Astrocyte (in vitro differentiated cells and primary cell): ENCODE results near the gene CAMKMT. TPM values are rescaled to one million over a fixed set of nuclear protein-coding genes. Genes with fewer than 3 reads are reported as not detected.

Experiments
- DNase-seq: peaks from one replicate; pipeline ENCODE4 v3.0.0-alpha.2; 2010; ENCODE audit warnings: low read depth
- FAIRE-seq: peaks from 2 replicates; lab custom pipeline; 2011; peaks lifted over from hg19 to GRCh38; lab: Jason Lieb, UNC
- H2AFZ ChIP-seq: 2 replicates; pipeline ENCODE4 v1.6.0; 2012; ENCODE audit warnings: low read depth, low read length, inconsistent platforms
- H3K27ac ChIP-seq: 2 replicates; pipeline ENCODE4 v1.5.1; 2011; ENCODE audit warnings: low read depth, low read length, inconsistent platforms
- H3K27me3 ChIP-seq: 2 replicates; pipeline ENCODE4 v1.6.0; 2011; ENCODE audit warnings: low read length, inconsistent platforms; ENCODE audit not compliant: insufficient read depth
- H3K36me3 ChIP-seq: 2 replicates; pipeline ENCODE4 v1.5.1; 2011; ENCODE audit warnings: low read length, inconsistent platforms; ENCODE audit not compliant: insufficient read depth
- H3K4me1 ChIP-seq: 2 replicates; pipeline ENCODE4 v1.5.1; 2011; ENCODE audit warnings: low read length, inconsistent platforms; ENCODE audit not compliant: insufficient read depth
- H3K4me2 ChIP-seq: 2 replicates; pipeline ENCODE4 v1.6.0; 2012; ENCODE audit warnings: low read length, inconsistent platforms
- H3K4me3 ChIP-seq: 2 replicates; pipeline ENCODE4 v1.5.1; 2011; ENCODE audit warnings: low read depth, mild to moderate bottlenecking, low read length, inconsistent platforms; ENCODE audit not compliant: insufficient read depth
- H3K79me2 ChIP-seq: 2 replicates; pipeline ENCODE4 v1.6.0; 2012; ENCODE audit warnings: mild to moderate bottlenecking, low read length, inconsistent platforms; ENCODE audit not compliant: insufficient read depth
- H3K9ac ChIP-seq: 2 replicates; pipeline ENCODE4 v1.6.0; 2012; ENCODE audit warnings: mild to moderate bottlenecking, low read length, inconsistent platforms
- H3K9me3 ChIP-seq: 2 replicates; pipeline ENCODE4 v1.5.1; 2012; ENCODE audit warnings: low read depth, mild to moderate bottlenecking, low read length, inconsistent platforms; ENCODE audit not compliant: insufficient read depth
- H4K20me1 ChIP-seq: 2 replicates; pipeline ENCODE4 v1.6.0; 2012; ENCODE audit warnings: low read length, inconsistent platforms; ENCODE audit not compliant: insufficient read depth
- H3K27ac Mint-ChIP-seq: one replicate; pipeline ENCODE4 v1.8.0; 2021; ENCODE audit warnings: mild to moderate bottlenecking, mixed read lengths; ENCODE audit not compliant: unreplicated experiment
- H3K27me3 Mint-ChIP-seq: one replicate; pipeline ENCODE4 v1.8.0; 2021; ENCODE audit warnings: low read depth, mixed read lengths; ENCODE audit not compliant: unreplicated experiment
- H3K36me3 Mint-ChIP-seq: one replicate; pipeline ENCODE4 v1.8.0; 2021; ENCODE audit warnings: low read depth, mixed read lengths; ENCODE audit not compliant: unreplicated experiment
- H3K4me1 Mint-ChIP-seq: one replicate; pipeline ENCODE4 v1.8.0; 2021; ENCODE audit warnings: low read depth, mixed read lengths; ENCODE audit not compliant: unreplicated experiment
- H3K4me3 Mint-ChIP-seq: one replicate; pipeline ENCODE4 v1.8.0; 2021; ENCODE audit warnings: mild to moderate bottlenecking, moderate library complexity, mixed read lengths; ENCODE audit not compliant: unreplicated experiment
- H3K9me3 Mint-ChIP-seq: one replicate; pipeline ENCODE4 v1.8.0; 2021; ENCODE audit warnings: mild to moderate bottlenecking, mixed read lengths; ENCODE audit not compliant: unreplicated experiment
- CTCF ChIP-seq: IDR thresholded peaks from 2 replicates; pipeline ENCODE4 v1.5.1; 2011; ENCODE audit warnings: low read depth, mild to moderate bottlenecking, inconsistent platforms, low read length, moderate library complexity; ENCODE audit not compliant: insufficient read depth
- EZH2 ChIP-seq: IDR thresholded peaks from 2 replicates; pipeline ENCODE4 v1.6.1; 2012; ENCODE audit warnings: mild to moderate bottlenecking, low read length, inconsistent platforms; ENCODE audit not compliant: insufficient read depth
- total RNA-seq: library from RNA; stranded (reverse); gene quantifications from 2 replicates; pipeline ENCODE4 v1.2.1, GENCODE V29; 2021

Gene CAMKMT
- total RNA-seq, 1 donor from 2014 or later: 9.3 TPM

GRCh38 chr2:44688456-44689124 lies 326.8 kb downstream of the CAMKMT start:
- TF ChIP-seq CTCF (no peak), EZH2 (no peak)
- no peak for DNase-seq
- Histone ChIP-seq H3K27me3 (no peaks in the 10 kb centered on the region), H3K4me3 (no peak overlapping the region), H4K20me1 (no peaks in the 10 kb centered on the region), H2AFZ (no peak overlapping the region), H3K36me3 (no peaks in the 10 kb centered on the region), H3K4me1 (peaks cover 6% of the 10 kb centered on the region), H3K27ac (no peak overlapping the region), H3K9ac (no peak overlapping the region), H3K9me3 (no peaks in the 10 kb centered on the region), H3K79me2 (no peaks in the 10 kb centered on the region), H3K4me2 (no peak overlapping the region)
- Mint-ChIP-seq H3K9me3 (no peaks in the 10 kb centered on the region), H3K4me3 (no peak overlapping the region), H3K4me1 (peaks cover 6% of the 10 kb centered on the region), H3K27me3 (no peaks in the 10 kb centered on the region), H3K36me3 (no peaks in the 10 kb centered on the region), H3K27ac (no peak overlapping the region)
- no peak for FAIRE-seq

DNA sequence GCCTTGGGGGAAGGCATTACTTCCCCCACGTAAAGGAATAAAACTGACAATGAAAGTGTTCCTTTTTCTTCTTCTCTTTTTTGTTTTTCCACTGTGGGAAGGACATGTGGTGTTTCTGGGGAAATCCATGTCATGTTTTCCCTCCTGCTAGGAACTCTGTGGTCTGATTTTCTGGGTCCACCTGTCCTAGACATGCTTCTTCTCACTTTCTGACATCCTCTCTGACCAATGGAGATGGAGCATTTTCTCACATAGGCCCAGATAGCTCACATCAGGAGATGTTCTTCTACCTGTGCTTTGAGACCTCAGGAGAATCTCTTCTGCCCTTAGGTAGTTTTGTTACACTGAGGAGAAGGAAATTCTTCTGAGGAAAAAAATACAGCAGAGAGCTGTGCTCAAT lies 327.8 kb downstream of the CAMKMT start:
- no peak overlapping the region for H3K4me2 ChIP-seq
- Mint-ChIP-seq H3K4me1 (peaks cover 6% of the 10 kb centered on the region), H3K4me3 (no peak overlapping the region), H3K36me3 (no peaks in the 10 kb centered on the region), H3K27me3 (no peaks in the 10 kb centered on the region), H3K9me3 (no peaks in the 10 kb centered on the region), H3K27ac (no peak overlapping the region)
- no peaks in the 10 kb centered on the region for H3K79me2 ChIP-seq
- no peak overlapping the region for H2AFZ ChIP-seq
- H3K27me3 ChIP-seq: no peaks in the 10 kb centered on the region
- TF ChIP-seq EZH2: no peak
- TF ChIP-seq CTCF: no peak
- H3K4me3 ChIP-seq: no peak overlapping the region
- H4K20me1 ChIP-seq: no peaks in the 10 kb centered on the region
- no peaks in the 10 kb centered on the region for H3K9me3 ChIP-seq
- FAIRE-seq (no peak), DNase-seq (no peak)
- no peak overlapping the region for H3K9ac ChIP-seq
- no peaks in the 10 kb centered on the region for H3K36me3 ChIP-seq
- peaks cover 6% of the 10 kb centered on the region for H3K4me1 ChIP-seq
- H3K27ac ChIP-seq: no peak overlapping the region

DNA sequence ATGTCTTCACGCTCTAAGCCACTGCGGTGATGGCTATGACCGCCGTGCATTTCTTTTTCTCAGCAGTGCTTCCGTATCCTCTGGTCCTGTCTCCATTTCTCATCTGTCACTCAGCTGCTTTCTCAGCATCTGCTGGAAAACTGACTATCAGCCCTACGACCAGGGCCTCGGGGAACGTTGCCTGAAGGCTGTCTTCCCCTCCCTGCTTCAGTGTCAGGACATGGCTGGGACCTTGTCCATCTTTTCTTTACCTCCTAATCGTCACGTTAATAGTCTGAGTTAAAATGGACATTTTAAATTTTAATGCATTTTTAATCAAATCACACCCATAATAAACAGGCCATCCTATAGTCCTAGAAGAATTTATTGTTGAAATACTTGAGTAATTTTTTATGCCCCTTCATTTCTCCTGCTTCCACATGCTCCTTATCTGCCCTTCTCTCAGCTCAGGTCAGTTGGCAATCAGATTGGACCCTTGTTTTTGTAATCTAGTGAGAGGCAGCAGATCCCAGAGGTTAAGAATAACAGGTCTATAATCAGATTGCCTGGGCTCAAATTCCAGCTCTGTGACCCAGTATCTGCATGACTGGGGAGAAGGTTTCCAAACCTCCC lies 329.5 kb downstream of the CAMKMT start:
- H3K4me3 ChIP-seq: no peak overlapping the region
- H3K4me2 ChIP-seq: no peak overlapping the region
- H3K4me1 Mint-ChIP-seq: peaks cover 6% of the 10 kb centered on the region
- FAIRE-seq (no peak), DNase-seq (no peak)
- no peak overlapping the region for H3K4me3 Mint-ChIP-seq
- peaks cover 6% of the 10 kb centered on the region for H3K4me1 ChIP-seq
- no peak overlapping the region for H3K9ac ChIP-seq
- no peak overlapping the region for H3K27ac Mint-ChIP-seq
- no peaks in the 10 kb centered on the region for H3K79me2 ChIP-seq
- H3K36me3 Mint-ChIP-seq: no peaks in the 10 kb centered on the region
- H3K27me3 ChIP-seq: peaks cover under 1% of the 10 kb centered on the region
- no peak for TF ChIP-seq EZH2
- TF ChIP-seq CTCF: no peak
- no peaks in the 10 kb centered on the region for H3K9me3 Mint-ChIP-seq
- H4K20me1 ChIP-seq: no peaks in the 10 kb centered on the region
- H3K9me3 ChIP-seq: no peaks in the 10 kb centered on the region
- H3K27ac ChIP-seq: no peak overlapping the region
- H2AFZ ChIP-seq: no peak overlapping the region
- H3K36me3 ChIP-seq: no peaks in the 10 kb centered on the region
- H3K27me3 Mint-ChIP-seq: no peaks in the 10 kb centered on the region
